ENCODE data around the gene EPN1.

The EPN1 gene

GRCh38 chr19:55646889-55647731 is 27.9 kb upstream of the EPN1 start:
- DNase-seq: no peak

GRCh38 chr19:55647732-55648584 is 27.1 kb upstream of the EPN1 start, which contains the start of gene CCDC106:
Gene CCDC106, plus strand, starts transcription at chr19:55648212. Its CDS starts 835 bp downstream, at chr19:55649047.
- peak; percentile 49 for DNase-seq

DNA sequence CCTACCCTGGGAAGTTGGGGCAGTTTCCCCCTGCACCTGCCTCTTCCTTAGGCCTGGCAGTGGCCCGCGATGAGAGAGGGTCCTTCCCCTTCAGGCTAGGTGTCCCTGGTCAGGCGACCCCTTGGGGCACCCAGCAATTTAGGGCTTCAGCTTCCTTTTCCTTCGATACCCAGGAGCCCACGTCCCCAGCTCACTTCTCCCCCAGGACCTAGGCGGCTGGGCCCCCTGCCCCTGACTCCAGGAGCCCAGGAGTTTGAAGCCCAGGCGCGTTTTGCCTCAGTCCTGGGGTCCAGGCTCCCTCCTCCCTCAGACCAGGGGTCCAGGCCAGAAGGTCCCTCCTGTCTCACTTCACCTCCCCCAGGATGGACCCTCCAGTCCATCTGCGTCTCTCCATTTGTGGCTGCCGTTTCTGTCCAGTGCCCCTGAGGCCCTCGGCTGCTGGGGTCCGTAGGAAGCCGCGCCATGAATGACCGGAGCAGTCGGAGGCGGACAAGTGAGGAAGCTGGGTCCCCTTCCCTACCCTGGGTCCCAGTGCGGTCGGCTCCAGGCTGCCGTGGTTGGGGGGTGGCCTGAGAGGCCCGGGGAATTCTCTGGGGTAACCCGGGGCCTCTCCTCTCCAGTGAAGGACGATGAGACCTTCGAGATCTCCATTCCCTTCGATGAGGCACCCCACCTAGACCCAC is 26.3 kb upstream of the EPN1 start:
- no peak for DNase-seq

- DNase-seq: no peak
These were observed 25.5 kb upstream of the EPN1 start for GRCh38 chr19:55649268-55650125.

GRCh38 chr19:55650126-55650557 is 24.9 kb upstream of the EPN1 start:
- no peak for DNase-seq

DNA sequence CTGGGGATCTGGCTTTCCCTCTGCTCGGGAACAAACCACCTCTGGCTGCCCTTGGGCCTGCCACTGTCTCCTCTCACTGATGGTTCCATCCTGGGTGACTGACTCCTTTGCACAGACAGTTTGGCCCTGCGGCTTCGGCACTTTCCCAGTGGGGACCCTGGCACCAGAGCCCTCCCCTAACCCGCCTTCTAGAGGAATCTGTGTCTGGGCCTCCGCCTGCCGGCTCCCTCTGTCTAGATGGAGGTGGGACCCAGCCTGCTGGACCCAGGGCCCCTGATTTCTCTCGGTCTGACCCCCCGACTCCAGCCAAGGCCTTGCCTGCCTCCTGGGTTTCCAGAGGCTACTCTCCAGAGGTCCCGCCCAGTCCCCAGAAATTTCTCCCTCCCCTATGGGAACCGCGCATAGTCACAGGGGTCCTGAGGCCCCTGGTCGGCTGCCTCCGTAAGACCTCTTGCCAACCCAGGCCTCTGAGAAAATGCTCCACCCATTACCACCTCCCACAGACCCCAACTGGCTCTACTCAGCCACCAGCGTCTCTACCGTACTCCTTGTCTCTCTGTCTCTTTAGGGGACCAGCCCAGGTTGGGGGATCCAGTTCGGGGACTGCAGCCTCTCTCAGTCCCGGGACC is 24.3 kb upstream of the EPN1 start:
- no peak for DNase-seq

GRCh38 chr19:55651236-55651635 is 23.8 kb upstream of the EPN1 start:
- no peak for DNase-seq

GRCh38 chr19:55652311-55653128 is 22.5 kb upstream of the EPN1 start:
- DNase-seq: no peak

DNA sequence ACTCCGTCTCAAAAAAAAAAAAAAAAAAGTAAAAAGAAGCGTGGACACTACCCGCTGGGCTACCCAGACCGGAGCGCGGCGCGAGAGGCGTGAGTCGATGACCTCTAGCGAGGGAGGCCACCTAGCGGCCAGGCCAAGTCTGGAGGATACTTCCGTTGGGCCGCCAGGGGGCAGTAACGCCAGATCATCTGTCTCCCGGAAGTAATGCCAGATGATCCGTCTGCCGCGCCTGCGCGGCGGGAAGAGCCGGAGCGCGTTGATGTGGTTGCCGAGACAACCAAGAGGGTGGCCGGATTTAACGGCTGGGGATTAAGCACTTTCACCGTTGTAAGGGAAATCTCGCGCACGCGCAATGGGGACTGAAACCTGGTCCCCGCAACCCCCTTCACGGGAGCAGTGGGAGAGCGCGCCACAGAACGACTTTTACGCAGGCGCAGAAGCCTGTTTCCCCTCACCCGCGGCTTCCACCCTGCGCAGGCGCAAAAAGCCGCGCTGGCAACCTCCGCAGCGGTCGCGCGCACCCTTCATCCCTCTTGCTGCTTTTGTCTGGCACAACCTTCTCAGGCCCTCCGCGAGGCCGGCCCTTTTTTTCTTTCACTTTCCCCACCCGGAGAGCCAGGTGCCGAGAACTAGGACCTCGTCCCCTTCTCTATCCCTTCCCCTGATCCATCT is 21.2 kb upstream of the EPN1 start:
- DNase-seq: peak; percentile 98

DNA sequence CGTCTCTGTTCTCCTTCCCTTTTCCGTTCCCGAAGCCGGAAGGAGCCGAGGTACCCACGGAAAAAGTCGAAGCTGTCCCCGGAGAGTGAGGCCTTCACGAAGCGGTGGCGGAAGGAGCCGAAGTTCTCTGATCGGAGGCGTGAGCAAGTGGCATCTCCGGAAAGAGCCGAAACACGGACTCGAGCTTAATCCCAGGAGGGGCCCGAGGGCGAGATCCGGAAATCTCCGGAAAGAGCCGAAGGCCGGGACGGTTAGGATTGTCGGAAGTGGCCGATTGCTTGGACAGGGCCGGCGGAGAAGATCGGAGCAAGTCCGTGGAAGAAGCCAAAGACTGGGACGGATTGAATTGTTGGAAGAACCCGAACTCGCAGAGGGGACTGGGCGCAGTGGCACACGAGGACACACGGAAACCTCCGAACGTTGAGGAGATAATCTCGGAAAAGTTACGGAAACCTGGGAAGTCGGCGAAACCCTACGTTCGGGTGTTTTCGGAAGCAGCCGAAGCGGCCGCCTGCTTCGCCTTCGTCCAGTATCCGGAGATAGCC is 20.6 kb upstream of the EPN1 start:
- DNase-seq: peak; percentile 100

GRCh38 chr19:55654868-55655647 is 20.0 kb upstream of the EPN1 start, which contains the start of gene U2AF2:
Gene U2AF2, plus strand, starts transcription at chr19:55655035. Its CDS starts 70 bp downstream, at chr19:55655105.
- peak; percentile 98 for DNase-seq

GRCh38 chr19:55655648-55656040 is 19.4 kb upstream of the EPN1 start:
- no peak for DNase-seq

GRCh38 chr19:55656552-55656951 is 18.5 kb upstream of the EPN1 start:
- DNase-seq: no peak

DNA sequence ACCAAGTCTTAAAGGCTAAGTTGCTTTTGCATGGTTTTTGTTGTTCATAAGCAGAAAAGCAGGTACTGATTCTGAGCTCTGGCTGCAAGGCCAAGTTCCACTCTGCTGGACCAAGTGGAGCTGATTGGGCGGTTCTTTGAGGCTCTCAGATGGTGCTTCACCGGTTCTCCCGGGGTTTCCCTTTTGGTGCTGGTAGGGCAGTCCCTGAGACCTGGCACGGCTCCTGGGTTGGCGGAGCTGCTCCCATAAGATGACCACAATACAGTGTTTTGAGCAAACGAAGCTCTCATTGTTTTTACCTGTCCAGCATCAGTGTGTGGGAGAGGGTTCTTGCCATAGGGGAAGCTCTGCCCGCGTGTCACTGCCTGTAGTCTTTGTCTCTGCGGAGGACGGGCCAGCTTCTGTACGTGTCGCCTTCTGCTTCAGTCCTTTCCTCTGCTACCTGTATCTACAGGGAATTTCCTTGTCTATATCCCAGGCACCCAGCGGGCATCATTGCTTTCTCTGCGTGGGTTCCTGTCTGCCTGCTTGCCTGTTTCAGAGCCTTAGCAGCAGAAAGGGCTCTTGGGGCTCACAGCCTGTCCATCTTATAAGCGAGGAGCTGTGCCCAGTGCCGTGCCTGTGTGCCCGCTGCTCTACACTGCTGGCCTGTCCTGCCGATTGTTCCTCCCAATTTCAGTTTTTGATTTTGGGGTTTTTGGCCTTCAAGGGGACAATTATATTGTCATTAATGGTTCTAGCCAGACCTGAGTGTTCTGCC is 17.9 kb upstream of the EPN1 start:
- DNase-seq: no peak

DNA sequence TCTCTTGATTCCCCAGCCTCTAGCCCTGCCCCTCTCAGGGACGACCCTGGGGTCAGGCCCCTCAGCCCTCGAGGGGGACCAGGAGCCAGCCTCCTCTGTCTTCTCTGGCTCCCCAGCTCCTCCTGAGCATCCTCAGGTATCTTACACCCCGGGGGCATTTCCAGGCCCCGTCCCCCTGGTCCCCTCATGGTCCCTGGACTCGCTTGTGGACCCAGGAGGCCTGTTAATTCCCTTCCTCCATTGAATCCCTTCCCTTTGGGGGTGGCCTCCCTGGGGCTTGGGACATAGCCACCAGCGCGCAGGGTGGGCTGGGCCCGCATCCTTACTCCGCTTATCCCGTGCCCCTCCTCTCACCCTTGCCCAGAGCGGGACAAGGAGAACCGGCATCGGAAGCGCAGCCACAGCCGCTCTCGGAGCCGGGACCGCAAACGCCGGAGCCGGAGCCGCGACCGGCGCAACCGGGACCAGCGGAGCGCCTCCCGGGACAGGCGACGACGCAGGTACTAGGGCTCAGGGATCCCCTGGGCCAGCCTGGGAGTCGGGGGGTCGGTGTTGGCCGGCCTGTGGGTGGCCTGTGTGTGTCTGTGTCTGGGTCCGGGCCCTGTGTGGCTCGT is 16.1 kb upstream of the EPN1 start:
- DNase-seq: no peak

DNA sequence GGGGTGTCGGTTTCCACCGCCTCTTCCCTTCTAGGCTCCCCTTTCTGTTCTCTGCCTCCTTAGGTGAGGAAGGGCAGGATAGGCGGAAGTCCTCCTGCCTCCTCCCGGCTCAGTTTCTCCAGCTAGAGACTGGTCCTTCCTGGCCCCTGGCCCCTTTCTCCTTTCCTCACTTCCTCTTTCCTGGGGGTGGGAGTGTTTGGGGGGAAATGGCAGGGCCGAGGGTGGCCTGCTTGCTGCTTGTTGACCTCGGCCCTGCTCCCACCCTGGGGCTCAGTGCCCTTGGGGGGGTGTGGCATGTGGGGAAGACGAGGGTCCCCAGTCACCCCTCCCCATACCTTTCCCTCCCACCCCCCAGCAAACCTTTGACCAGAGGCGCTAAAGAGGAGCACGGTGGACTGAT is 15.2 kb upstream of the EPN1 start:
- DNase-seq: no peak

DNA sequence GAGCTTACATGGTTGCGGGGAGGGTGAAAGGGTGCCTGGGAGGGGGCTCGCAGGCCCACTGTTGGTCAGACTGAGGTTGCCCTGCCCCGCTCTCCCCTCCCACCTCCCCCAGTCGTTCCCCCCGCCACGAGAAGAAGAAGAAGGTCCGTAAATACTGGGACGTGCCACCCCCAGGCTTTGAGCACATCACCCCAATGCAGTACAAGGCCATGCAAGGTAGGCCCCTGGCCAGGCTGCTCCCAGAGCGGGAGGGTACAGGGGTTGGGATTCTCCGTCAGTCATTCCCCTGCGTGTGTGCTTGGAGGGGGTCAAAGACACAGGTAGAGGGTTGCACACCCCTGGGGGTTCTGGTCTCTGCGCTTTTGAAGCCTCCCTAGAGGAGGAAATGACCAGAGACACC is 14.6 kb upstream of the EPN1 start:
- no peak for DNase-seq

DNA sequence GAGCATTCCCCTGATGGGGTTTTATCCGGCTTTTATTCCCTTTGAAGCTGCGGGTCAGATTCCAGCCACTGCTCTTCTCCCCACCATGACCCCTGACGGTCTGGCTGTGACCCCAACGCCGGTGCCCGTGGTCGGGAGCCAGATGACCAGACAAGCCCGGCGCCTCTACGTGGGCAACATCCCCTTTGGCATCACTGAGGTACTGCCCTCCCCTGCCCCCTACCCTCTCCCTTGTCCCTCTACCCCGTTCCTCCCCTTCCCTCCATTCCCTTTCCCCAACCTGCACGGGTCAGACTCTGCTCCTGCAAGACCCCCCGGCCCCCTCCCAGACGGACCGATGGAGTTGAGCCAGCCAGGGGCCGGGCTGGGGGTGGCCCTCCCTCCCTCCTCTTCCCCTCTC is 14.0 kb upstream of the EPN1 start:
- DNase-seq: no peak

Data from suppressor macrophage treated with lipopolysaccharide for 4 hours (primary cell).